Thyroid gland (tissue), 4 donors: Measurements from ENCODE around the gene CARNS1.

Experiments used
- POLR2A ChIP-seq, 2 donors: fragments of 450-650 bp; IDR thresholded peaks; one replicate each; pipeline ENCODE4 v1.6.1; 2017; ENCODE audit warnings: antibody characterized with exemption in 2 of 2, mild to moderate bottlenecking in 2 of 2, moderate library complexity in 1 of 2
- TF ChIP-seq, protein P1 (sequence below), 6 experiments: fragments of 200-600 bp in 3 of 6; fragments of 450-650 bp in 3 of 6; sonication (generic) in 3 of 6; IDR thresholded peaks; one replicate each; pipeline ENCODE4 v1.5.1; 2016 to 2019; ENCODE audit warnings: antibody characterized with exemption in 6 of 6, mild to moderate bottlenecking in 2 of 6, inconsistent platforms in 1 of 6, moderate library complexity in 1 of 6

DNA sequence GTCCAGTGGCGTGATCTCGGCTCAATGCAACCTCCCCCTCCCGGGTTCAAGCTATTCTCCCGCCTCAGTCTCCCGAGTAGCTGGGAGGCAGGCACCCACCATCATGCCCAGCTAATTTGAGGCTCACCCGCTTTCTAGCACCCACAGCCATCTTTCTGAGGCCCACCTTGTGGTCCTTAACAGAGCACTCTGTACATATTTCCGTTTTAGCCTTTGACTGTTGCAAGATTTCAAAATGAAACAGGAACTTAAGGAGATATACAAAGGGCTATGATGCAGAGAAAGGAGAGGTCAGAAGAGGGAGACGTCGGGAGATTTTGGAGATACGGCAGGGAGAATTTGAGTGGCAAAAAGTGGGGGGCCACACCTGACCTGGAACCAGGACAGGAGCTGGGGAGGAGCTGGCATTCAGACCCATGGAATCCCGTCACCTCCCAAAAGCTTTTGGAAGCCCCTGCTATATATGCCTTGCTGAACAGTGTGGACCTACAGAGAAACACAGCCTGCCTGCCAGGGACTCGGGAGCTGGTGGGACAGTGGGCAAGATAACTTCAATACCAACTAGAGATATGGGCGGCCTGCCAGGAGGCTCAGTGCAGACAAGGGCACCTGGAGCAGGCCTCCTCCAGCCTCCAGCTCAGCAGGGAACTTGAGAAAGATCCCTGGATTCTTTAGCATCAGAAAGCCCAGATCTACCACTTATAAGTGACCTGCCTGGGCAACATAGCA is 34.1 kb upstream of the CARNS1 start:
- TF ChIP-seq, protein P1, sequence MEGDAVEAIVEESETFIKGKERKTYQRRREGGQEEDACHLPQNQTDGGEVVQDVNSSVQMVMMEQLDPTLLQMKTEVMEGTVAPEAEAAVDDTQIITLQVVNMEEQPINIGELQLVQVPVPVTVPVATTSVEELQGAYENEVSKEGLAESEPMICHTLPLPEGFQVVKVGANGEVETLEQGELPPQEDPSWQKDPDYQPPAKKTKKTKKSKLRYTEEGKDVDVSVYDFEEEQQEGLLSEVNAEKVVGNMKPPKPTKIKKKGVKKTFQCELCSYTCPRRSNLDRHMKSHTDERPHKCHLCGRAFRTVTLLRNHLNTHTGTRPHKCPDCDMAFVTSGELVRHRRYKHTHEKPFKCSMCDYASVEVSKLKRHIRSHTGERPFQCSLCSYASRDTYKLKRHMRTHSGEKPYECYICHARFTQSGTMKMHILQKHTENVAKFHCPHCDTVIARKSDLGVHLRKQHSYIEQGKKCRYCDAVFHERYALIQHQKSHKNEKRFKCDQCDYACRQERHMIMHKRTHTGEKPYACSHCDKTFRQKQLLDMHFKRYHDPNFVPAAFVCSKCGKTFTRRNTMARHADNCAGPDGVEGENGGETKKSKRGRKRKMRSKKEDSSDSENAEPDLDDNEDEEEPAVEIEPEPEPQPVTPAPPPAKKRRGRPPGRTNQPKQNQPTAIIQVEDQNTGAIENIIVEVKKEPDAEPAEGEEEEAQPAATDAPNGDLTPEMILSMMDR (IDR thresholded peaks at IDR 0.05), result no peak
- TF ChIP-seq POLR2A (IDR thresholded peaks at IDR 0.05), result no peak
